ENCODE results near the gene TEK.

GRCh38 chr9:27210588-27210987 is 101.6 kb downstream of the TEK start:
- TF ChIP-seq EP300 (IDR thresholded peaks at IDR 0.05) (no peak), POLR2A (IDR thresholded peaks at IDR 0.05) (no peak), POLR2AphosphoS5 (IDR thresholded peaks at IDR 0.05) (no peak)
- TF ChIP-seq, protein P1, sequence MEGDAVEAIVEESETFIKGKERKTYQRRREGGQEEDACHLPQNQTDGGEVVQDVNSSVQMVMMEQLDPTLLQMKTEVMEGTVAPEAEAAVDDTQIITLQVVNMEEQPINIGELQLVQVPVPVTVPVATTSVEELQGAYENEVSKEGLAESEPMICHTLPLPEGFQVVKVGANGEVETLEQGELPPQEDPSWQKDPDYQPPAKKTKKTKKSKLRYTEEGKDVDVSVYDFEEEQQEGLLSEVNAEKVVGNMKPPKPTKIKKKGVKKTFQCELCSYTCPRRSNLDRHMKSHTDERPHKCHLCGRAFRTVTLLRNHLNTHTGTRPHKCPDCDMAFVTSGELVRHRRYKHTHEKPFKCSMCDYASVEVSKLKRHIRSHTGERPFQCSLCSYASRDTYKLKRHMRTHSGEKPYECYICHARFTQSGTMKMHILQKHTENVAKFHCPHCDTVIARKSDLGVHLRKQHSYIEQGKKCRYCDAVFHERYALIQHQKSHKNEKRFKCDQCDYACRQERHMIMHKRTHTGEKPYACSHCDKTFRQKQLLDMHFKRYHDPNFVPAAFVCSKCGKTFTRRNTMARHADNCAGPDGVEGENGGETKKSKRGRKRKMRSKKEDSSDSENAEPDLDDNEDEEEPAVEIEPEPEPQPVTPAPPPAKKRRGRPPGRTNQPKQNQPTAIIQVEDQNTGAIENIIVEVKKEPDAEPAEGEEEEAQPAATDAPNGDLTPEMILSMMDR (IDR thresholded peaks at IDR 0.05): no peak

Measured in stomach (tissue), 4 donors.